ENCODE data around the gene NEMF. TPM values are rescaled to one million over a fixed set of nuclear protein-coding genes. Genes with fewer than 3 reads are reported as not detected.

The NEMF gene
- polyA plus RNA-seq (2013) = 80.7 and 81.7 TPM in 2 replicates

DNA sequence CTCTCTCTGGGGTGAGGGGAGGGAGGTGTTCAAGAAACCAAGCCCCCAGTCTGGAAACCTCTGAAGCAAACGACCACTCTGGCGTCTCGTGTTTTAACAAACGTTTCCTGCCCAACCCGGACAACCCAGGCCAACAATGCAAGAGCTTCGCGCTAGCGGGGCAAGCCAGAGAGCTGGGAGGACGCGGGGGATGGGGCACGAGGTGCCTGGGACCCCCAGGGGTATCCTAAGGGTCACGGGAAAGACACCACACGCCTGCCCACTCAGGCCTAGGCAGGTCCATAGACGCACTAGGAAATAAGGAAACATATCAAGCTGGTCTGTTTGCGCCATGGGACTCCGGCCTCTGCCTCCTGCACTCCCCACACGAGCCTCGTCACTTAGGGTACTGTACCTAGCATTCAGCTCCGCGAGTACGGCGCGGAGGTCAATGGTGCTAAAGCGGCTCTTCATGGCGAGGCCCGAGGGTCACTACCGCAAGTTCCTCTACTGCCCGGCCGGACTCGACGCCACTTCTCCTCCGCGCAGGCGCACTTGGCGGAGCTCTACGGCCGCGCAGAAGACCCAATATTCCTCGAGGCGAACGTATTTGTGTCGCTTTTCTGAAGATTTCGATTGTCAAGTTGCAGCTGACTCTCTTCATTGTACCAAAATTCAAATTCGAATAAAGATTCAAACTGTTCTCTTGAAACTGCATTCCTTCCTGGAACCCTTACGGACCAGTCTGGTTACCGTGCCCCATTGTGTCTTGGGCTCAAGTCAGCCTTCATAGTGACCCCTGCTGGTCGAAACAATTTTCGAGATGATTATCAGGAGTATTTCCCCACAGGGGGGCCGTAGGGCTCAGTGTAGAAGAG is at the start of gene NEMF:
Gene NEMF (minus strand): TSS at position 488 of the 857 bp plus-strand sequence. CDS start 35 bp downstream, at position 453.
- Histone ChIP-seq H3K4me2 (ENCODE audit: low read length) (peak within 1 kb of the TSS; percentile 53), H3K79me2 (ENCODE audit: control insufficient read depth, insufficient read depth, low read length, poor library complexity) (peaks cover 5% of the 10 kb centered on the region), H4K91ac (ENCODE audit: low read depth, low read length) (peak within 1 kb of the TSS; percentile 90), H4K12ac (ENCODE audit: low read depth, low read length) (peak within 1 kb of the TSS; percentile 93), H3K14ac (ENCODE audit: low read length) (peak within 1 kb of the TSS; percentile 75), H3K18ac (ENCODE audit: low read length) (peak within 1 kb of the TSS; percentile 51), H2AFZ (ENCODE audit: insufficient read depth, low read length, poor library complexity) (peak within 1 kb of the TSS; percentile 35), H2BK5ac (ENCODE audit: low read depth, low read length, poor library complexity) (peak within 1 kb of the TSS; percentile 41), H3K23ac (ENCODE audit: low read length) (no peak within 1 kb of the TSS), H3K36me3 (ENCODE audit: control insufficient read depth in 1 of 2, insufficient read depth in 2 of 2, low read length in 2 of 2) (peaks cover 6% of the 10 kb centered on the region in 2 experiments), H4K8ac (ENCODE audit: low read depth, low read length) (peak within 1 kb of the TSS; percentile 85), H3K79me1 (ENCODE audit: low read length) (peaks cover 8% of the 10 kb centered on the region), H3K27me3 (ENCODE audit: insufficient read depth, low read length) (no peaks in the 10 kb centered on the region), H2BK120ac (ENCODE audit: insufficient read depth, low read length, poor library complexity) (peak within 1 kb of the TSS; percentile 34), H3K27ac (ENCODE audit: low read depth, low read length) (peak within 1 kb of the TSS; percentile 48), H2BK12ac (ENCODE audit: low read length) (no peak within 1 kb of the TSS), H2AK5ac (ENCODE audit: low read length) (peak within 1 kb of the TSS; percentile 83), H3K9ac (ENCODE audit: low read length) (peak within 1 kb of the TSS; percentile 99), H3K4me1 (ENCODE audit: control insufficient read depth in 1 of 2, insufficient read depth in 2 of 2, low read length in 2 of 2) (no peaks in the 10 kb centered on the region), H3K9me3 (ENCODE audit: insufficient read depth, low read depth, low read length) (no peaks in the 10 kb centered on the region), H3K4ac (ENCODE audit: low read depth, low read length) (peak within 1 kb of the TSS; percentile 59), H3K4me3 (ENCODE audit: low read depth, low read length) (peak within 1 kb of the TSS; percentile 95)
- DNase-seq = peak; percentile 80 to 95
- no CpG with 5 or more reads among the region's 49 CpGs for WGBS (ENCODE audit: extremely low coverage, insufficient coverage, insufficient read length)

- no peak overlapping the region for H4K8ac ChIP-seq (ENCODE audit: low read depth, low read length)
Measured at GRCh38 chr14:49900973-49901372, 48.4 kb upstream of the NEMF start.

GRCh38 chr14:49898485-49898884 is 45.9 kb upstream of the NEMF start:
- Histone ChIP-seq H3K79me1 (ENCODE audit: low read length) (peaks cover 9% of the 10 kb centered on the region), H2BK5ac (ENCODE audit: low read depth, low read length, poor library complexity) (no peak overlapping the region), H2AK5ac (ENCODE audit: low read length) (no peak overlapping the region), H3K14ac (ENCODE audit: low read length) (no peak overlapping the region), H2AFZ (ENCODE audit: insufficient read depth, low read length, poor library complexity) (no peak overlapping the region), H3K27me3 (ENCODE audit: insufficient read depth, low read length) (no peaks in the 10 kb centered on the region), H4K12ac (ENCODE audit: low read depth, low read length) (no peak overlapping the region), H2BK120ac (ENCODE audit: insufficient read depth, low read length, poor library complexity) (no peak overlapping the region), H3K4me3 (ENCODE audit: low read depth, low read length) (no peak overlapping the region), H3K79me2 (ENCODE audit: control insufficient read depth, insufficient read depth, low read length, poor library complexity) (peaks cover 7% of the 10 kb centered on the region), H3K4me1 (ENCODE audit: control insufficient read depth in 1 of 2, insufficient read depth in 2 of 2, low read length in 2 of 2) (no peaks in the 10 kb centered on the region), H4K91ac (ENCODE audit: low read depth, low read length) (no peak overlapping the region), H3K4ac (ENCODE audit: low read depth, low read length) (no peak overlapping the region), H2BK12ac (ENCODE audit: low read length) (no peak overlapping the region), H3K9ac (ENCODE audit: low read length) (no peak overlapping the region), H3K23ac (ENCODE audit: low read length) (no peak overlapping the region), H3K36me3 (ENCODE audit: control insufficient read depth in 1 of 2, insufficient read depth in 2 of 2, low read length in 2 of 2) (peaks cover 5 to 7% of the 10 kb centered on the region in 2 experiments), H3K4me2 (ENCODE audit: low read length) (no peak overlapping the region), H3K18ac (ENCODE audit: low read length) (no peak overlapping the region), H3K9me3 (ENCODE audit: insufficient read depth, low read depth, low read length) (no peaks in the 10 kb centered on the region), H4K8ac (ENCODE audit: low read depth, low read length) (no peak overlapping the region), H3K27ac (ENCODE audit: low read depth, low read length) (no peak overlapping the region)
- no peak for DNase-seq
- WGBS (ENCODE audit: extremely low coverage, insufficient coverage, insufficient read length) = no CpG with 5 or more reads among the region's 2 CpGs

More at GRCh38 chr14:49900973-49901372, 48.4 kb upstream of the NEMF start:
- Histone ChIP-seq H3K18ac (ENCODE audit: low read length) (no peak overlapping the region), H2AFZ (ENCODE audit: insufficient read depth, low read length, poor library complexity) (no peak overlapping the region), H3K14ac (ENCODE audit: low read length) (no peak overlapping the region), H3K23ac (ENCODE audit: low read length) (no peak overlapping the region), H3K4ac (ENCODE audit: low read depth, low read length) (no peak overlapping the region), H3K27ac (ENCODE audit: low read depth, low read length) (no peak overlapping the region), H2BK12ac (ENCODE audit: low read length) (no peak overlapping the region), H3K36me3 (ENCODE audit: control insufficient read depth in 1 of 2, insufficient read depth in 2 of 2, low read length in 2 of 2) (peaks cover 0 to 1% of the 10 kb centered on the region in 2 experiments), H3K4me2 (ENCODE audit: low read length) (no peak overlapping the region), H2AK5ac (ENCODE audit: low read length) (no peak overlapping the region), H3K79me1 (ENCODE audit: low read length) (peaks cover 2% of the 10 kb centered on the region), H2BK5ac (ENCODE audit: low read depth, low read length, poor library complexity) (no peak overlapping the region), H4K91ac (ENCODE audit: low read depth, low read length) (no peak overlapping the region), H3K9me3 (ENCODE audit: insufficient read depth, low read depth, low read length) (no peaks in the 10 kb centered on the region), H3K9ac (ENCODE audit: low read length) (no peak overlapping the region), H3K4me3 (ENCODE audit: low read depth, low read length) (no peak overlapping the region), H2BK120ac (ENCODE audit: insufficient read depth, low read length, poor library complexity) (no peak overlapping the region), H3K4me1 (ENCODE audit: control insufficient read depth in 1 of 2, insufficient read depth in 2 of 2, low read length in 2 of 2) (no peaks in the 10 kb centered on the region), H3K79me2 (ENCODE audit: control insufficient read depth, insufficient read depth, low read length, poor library complexity) (no peaks in the 10 kb centered on the region), H3K27me3 (ENCODE audit: insufficient read depth, low read length) (no peaks in the 10 kb centered on the region), H4K12ac (ENCODE audit: low read depth, low read length) (no peak overlapping the region)
- DNase-seq = no peak
- WGBS (ENCODE audit: extremely low coverage, insufficient coverage, insufficient read length) = no CpG with 5 or more reads among the region's 1 CpG

- no peak overlapping the region for H3K27ac ChIP-seq (ENCODE audit: low read depth, low read length)
- H3K79me2 ChIP-seq (ENCODE audit: control insufficient read depth, insufficient read depth, low read length, poor library complexity) = peaks cover 12% of the 10 kb centered on the region
- peaks cover 5 to 9% of the 10 kb centered on the region in 2 experiments for H3K36me3 ChIP-seq (ENCODE audit: control insufficient read depth in 1 of 2, insufficient read depth in 2 of 2, low read length in 2 of 2)
- H2BK12ac ChIP-seq (ENCODE audit: low read length) = no peak overlapping the region
- H4K91ac ChIP-seq (ENCODE audit: low read depth, low read length) = no peak overlapping the region
- no peak overlapping the region for H3K18ac ChIP-seq (ENCODE audit: low read length)
- no peak overlapping the region for H3K23ac ChIP-seq (ENCODE audit: low read length)
- H2AK5ac ChIP-seq (ENCODE audit: low read length) = no peak overlapping the region
- H3K14ac ChIP-seq (ENCODE audit: low read length) = no peak overlapping the region
- H3K4me2 ChIP-seq (ENCODE audit: low read length) = no peak overlapping the region
- H2BK120ac ChIP-seq (ENCODE audit: insufficient read depth, low read length, poor library complexity) = no peak overlapping the region
- H3K4me3 ChIP-seq (ENCODE audit: low read depth, low read length) = no peak overlapping the region
- H2BK5ac ChIP-seq (ENCODE audit: low read depth, low read length, poor library complexity) = no peak overlapping the region
- H3K79me1 ChIP-seq (ENCODE audit: low read length) = peaks cover 14% of the 10 kb centered on the region
- no peaks in the 10 kb centered on the region for H3K27me3 ChIP-seq (ENCODE audit: insufficient read depth, low read length)
- peak in 1 of 2 donors; percentile 60 for DNase-seq
- no peak overlapping the region for H4K12ac ChIP-seq (ENCODE audit: low read depth, low read length)
- H3K9ac ChIP-seq (ENCODE audit: low read length) = no peak overlapping the region
- H2AFZ ChIP-seq (ENCODE audit: insufficient read depth, low read length, poor library complexity) = no peak overlapping the region
- H3K9me3 ChIP-seq (ENCODE audit: insufficient read depth, low read depth, low read length) = no peaks in the 10 kb centered on the region
- no CpG with 5 or more reads among the region's 1 CpG for whole genome bisulfite sequencing (ENCODE audit: extremely low coverage, insufficient coverage, insufficient read length)
- H3K4me1 ChIP-seq (ENCODE audit: control insufficient read depth in 1 of 2, insufficient read depth in 2 of 2, low read length in 2 of 2) = no peaks in the 10 kb centered on the region
- no peak overlapping the region for H3K4ac ChIP-seq (ENCODE audit: low read depth, low read length)
- no peak overlapping the region for H4K8ac ChIP-seq (ENCODE audit: low read depth, low read length)
Measured at GRCh38 chr14:49897965-49898364, 45.4 kb upstream of the NEMF start.
